CD4-positive, alpha-beta T cell (primary cell): ENCODE data around the gene ADIPOR2. TPM values are rescaled to one million over a fixed set of nuclear protein-coding genes. Genes with fewer than 3 reads are reported as not detected.
"Not testable (repeated sequence)": the region's sequence is repeated elsewhere in the genome, so short reads cannot be mapped to it uniquely, and the experiment has no call there.

Source experiments
- ATAC-seq: fragments of 200-7000 bp; cut with Tn5 transposase; one replicate; pipeline ENCODE4 v1.10.0; 2022; ENCODE audit warnings: mild to moderate bottlenecking; ENCODE audit not compliant: poor library complexity
- CTCF ChIA-PET: fragments of 350-600 bp; sonication (Branson Sonifier 250); formaldehyde crosslinking; loops from one replicate; lab custom pipeline; 2021; ENCODE audit warnings: antibody characterized with exemption, inconsistent platforms; lab: Charles Lee
- POLR2A ChIA-PET: fragments of 350-600 bp; sonication (Branson Sonifier 250); formaldehyde crosslinking; loops from one replicate; lab custom pipeline; 2021; ENCODE audit warnings: antibody characterized with exemption, inconsistent platforms; lab: Charles Lee
- DNase-seq, 14 experiments: peaks; one replicate each; pipeline ENCODE4 v3.0.0-alpha.2; 2013 to 2020; ENCODE audit warnings: mixed read lengths in 2 of 14
- H3K27ac ChIP-seq, 2 donors: one replicate each; pipeline versions ENCODE4 v1.5.1 to v1.7.0; 2013; ENCODE audit warnings: low read length in 2 of 2, low read depth in 1 of 2, mild to moderate bottlenecking in 1 of 2
- H3K27me3 ChIP-seq, 2 experiments: 1 replicate in 1 of 2; 2 replicates in 1 of 2; pipeline versions ENCODE4 v1.6.1 to v1.7.0; 2013; ENCODE audit warnings: low read length in 2 of 2, control low read depth in 1 of 2, mild to moderate bottlenecking in 1 of 2, moderate library complexity in 1 of 2; ENCODE audit not compliant: insufficient read depth in 2 of 2, control insufficient read depth in 1 of 2
- H3K36me3 ChIP-seq: one replicate; pipeline ENCODE4 v1.6.1; 2013; ENCODE audit warnings: low read length, control low read depth; ENCODE audit not compliant: insufficient read depth
- H3K4me1 ChIP-seq: one replicate; pipeline ENCODE4 v1.6.1; 2013; ENCODE audit warnings: low read length, control low read depth; ENCODE audit not compliant: insufficient read depth
- H3K4me3 ChIP-seq: one replicate; pipeline ENCODE4 v1.5.1; 2013; ENCODE audit warnings: mild to moderate bottlenecking, low read length, moderate library complexity
- H3K9me3 ChIP-seq, 2 experiments: 1 replicate in 1 of 2; 2 replicates in 1 of 2; pipeline versions ENCODE4 v1.6.1 to v1.7.0; 2013; ENCODE audit warnings: low read length in 2 of 2, mild to moderate bottlenecking in 2 of 2, control low read depth in 1 of 2, moderate library complexity in 1 of 2; ENCODE audit not compliant: control insufficient read depth in 1 of 2, insufficient read depth in 1 of 2
- H3K27ac Mint-ChIP-seq: one replicate; pipeline ENCODE4 v1.8.0; 2020; ENCODE audit warnings: mixed read lengths
- H3K27me3 Mint-ChIP-seq: one replicate; pipeline ENCODE4 v1.8.0; 2021; ENCODE audit warnings: mixed read lengths
- H3K36me3 Mint-ChIP-seq: one replicate; pipeline ENCODE4 v1.8.0; 2021; ENCODE audit warnings: low read depth, mixed read lengths
- H3K4me1 Mint-ChIP-seq: one replicate; pipeline ENCODE4 v1.8.0; 2021; ENCODE audit warnings: low read depth, mixed read lengths
- H3K4me3 Mint-ChIP-seq: one replicate; pipeline ENCODE4 v1.8.0; 2020; ENCODE audit warnings: mild to moderate bottlenecking, mixed read lengths
- H3K9me3 Mint-ChIP-seq: one replicate; pipeline ENCODE4 v1.8.0; 2020; ENCODE audit warnings: mixed read lengths
- CTCF ChIP-seq: fragments of 200-600 bp; IDR thresholded peaks from one replicate; pipeline ENCODE4 v1.8.0; 2022; ENCODE audit warnings: antibody characterized with exemption, mild to moderate bottlenecking
- intact Hi-C, 2 experiments: fragments of 100-400 bp; cut with DNase I in 1 of 2; cut with micrococcal nuclease in 1 of 2; formaldehyde crosslinking; loops; one replicate each; pipeline versions ENCODE4 v1.15.1 to v1.9.0; 2023 to 2025; cut with DNase I, micrococcal nuclease
- total RNA-seq, 174 experiments: library from RNA in 2 of 174; stranded (reverse) in 2 of 174; gene quantifications; one replicate each; pipeline ENCODE4 v1.2.3 and lab custom pipeline; 2021 to 2026

The ADIPOR2 gene
- total RNA-seq, 2 experiments from 2014 or later: 12.5 to 12.6 TPM

DNA sequence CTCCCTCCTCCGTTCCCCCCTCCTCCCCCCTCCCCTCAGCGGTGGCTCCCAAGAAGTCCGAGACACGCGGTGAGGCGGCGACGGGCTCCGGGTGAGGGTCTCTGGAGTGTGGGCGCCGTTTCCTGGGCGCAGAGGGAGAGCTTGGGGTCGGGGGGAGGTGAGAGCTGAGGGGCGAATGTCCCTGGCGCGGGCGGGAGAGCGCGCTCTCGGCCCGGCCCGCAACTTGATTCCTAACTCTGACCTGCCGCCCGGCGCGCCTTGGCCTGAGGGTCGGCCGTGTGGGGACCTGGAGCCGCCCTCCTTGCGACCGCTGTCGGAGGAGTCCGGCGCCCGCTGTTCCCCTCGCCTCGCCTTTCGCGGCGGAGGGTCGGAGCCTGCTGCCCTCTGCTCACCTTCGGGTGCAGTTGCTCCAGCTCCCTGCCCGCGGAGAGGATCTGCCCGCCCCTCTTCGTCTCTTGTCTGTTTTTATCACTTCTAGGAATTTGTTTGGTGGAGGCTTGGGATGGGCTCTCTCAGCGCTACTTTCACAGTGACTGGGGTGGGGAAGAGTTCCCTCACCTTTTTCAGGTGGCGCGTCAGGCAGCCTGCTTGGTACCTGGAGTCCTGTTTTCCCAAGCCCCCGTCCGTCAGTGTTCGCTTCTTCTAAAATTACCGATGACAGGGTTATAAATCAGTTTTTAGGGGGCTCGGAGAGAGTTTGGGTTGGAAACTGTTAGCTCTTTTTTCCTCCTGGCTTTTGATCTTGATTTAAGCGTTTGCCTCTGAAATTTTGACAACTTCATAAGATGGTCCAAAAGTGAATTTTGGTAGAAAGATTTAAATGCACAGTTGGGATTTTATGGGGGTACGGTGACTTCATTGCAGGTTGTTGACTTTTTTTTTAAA is 495 bp downstream of the ADIPOR2 start:
- ChIA-PET POLR2A (interaction anchor here (0.6 to 2.9 kb wide), 9 partner anchors 10 to 202 kb away, joined by 3 to 34 read pairs (median 4); no protein-coding TSS in a partner anchor), CTCF (interaction anchor here (1.0 kb wide), 2 partner anchors 31 to 100 kb away, joined by 3 to 5 read pairs; no protein-coding TSS in a partner anchor)
- H3K36me3 Mint-ChIP-seq: peaks cover 24% of the 10 kb centered on the region
- no peaks in the 10 kb centered on the region for H3K9me3 Mint-ChIP-seq
- no peaks in the 10 kb centered on the region for H3K27me3 Mint-ChIP-seq
- no peak for TF ChIP-seq CTCF
- ATAC-seq (peak; percentile 12), DNase-seq (peak in 6 of 14 experiments; percentile 2 to 36 (median 14))
- H3K27ac ChIP-seq: peak overlapping the region; percentile 74 to 76
- no peaks in the 10 kb centered on the region for H3K36me3 ChIP-seq
- no peaks in the 10 kb centered on the region for H3K9me3 ChIP-seq
- H3K27me3 ChIP-seq: no peaks in the 10 kb centered on the region
- intact Hi-C loops: loop anchor here (2.0 to 5.0 kb wide), 5 partner anchors 31 to 699 kb away; partner anchors contain the start of genes DCP1B (in 1 of the 2) and ERC1 (in 1 of the 2)
- peaks cover 18% of the 10 kb centered on the region for H3K4me1 ChIP-seq
- peak overlapping the region; percentile 97 for H3K4me3 Mint-ChIP-seq
- peak overlapping the region; percentile 99 for H3K27ac Mint-ChIP-seq
- H3K4me3 ChIP-seq: peak overlapping the region; percentile 86
- H3K4me1 Mint-ChIP-seq: peaks cover 55% of the 10 kb centered on the region

- peak overlapping the region; percentile 97 for H3K4me3 Mint-ChIP-seq
- DNase-seq (no peak), ATAC-seq (no peak)
- Histone ChIP-seq H3K4me3 (no peak overlapping the region), H3K9me3 (no peaks in the 10 kb centered on the region), H3K27ac (no peak overlapping the region), H3K27me3 (no peaks in the 10 kb centered on the region), H3K4me1 (peaks cover 22% of the 10 kb centered on the region), H3K36me3 (no peaks in the 10 kb centered on the region)
- intact Hi-C loops: loop anchor here in 1 of 2 experiments (5.0 kb wide), 4 partner anchors 35 to 700 kb away; partner anchors contain the start of genes DCP1B and ERC1
- peaks cover 33% of the 10 kb centered on the region for H3K36me3 Mint-ChIP-seq
- H3K27ac Mint-ChIP-seq: peak overlapping the region; percentile 99
- ChIA-PET POLR2A (interaction anchor here (0.6 to 2.9 kb wide), 5 partner anchors 31 to 203 kb away, joined by 3 to 34 read pairs (median 7); no protein-coding TSS in a partner anchor), CTCF (interaction anchor here (1.0 kb wide), 1 partner anchor 32 kb away, joined by 3 read pairs; no protein-coding TSS in a partner anchor)
- H3K9me3 Mint-ChIP-seq: no peaks in the 10 kb centered on the region
- no peak for TF ChIP-seq CTCF
- no peaks in the 10 kb centered on the region for H3K27me3 Mint-ChIP-seq
- H3K4me1 Mint-ChIP-seq: peaks cover 64% of the 10 kb centered on the region
Observed at GRCh38 chr12:1692226-1692625, 1.4 kb downstream of the ADIPOR2 start.

- Histone ChIP-seq H3K27ac (no peak overlapping the region), H3K9me3 (no peaks in the 10 kb centered on the region), H3K36me3 (no peaks in the 10 kb centered on the region), H3K4me3 (no peak overlapping the region), H3K4me1 (peaks cover 25% of the 10 kb centered on the region), H3K27me3 (no peaks in the 10 kb centered on the region)
- DNase-seq: no peak
- intact Hi-C loops: loop anchor here in 1 of 2 experiments (5.0 kb wide), 4 partner anchors 36 to 701 kb away; partner anchors contain the start of genes DCP1B and ERC1
- ChIA-PET CTCF (interaction anchor here (1.0 kb wide), 1 partner anchor 33 kb away, joined by 3 read pairs; no protein-coding TSS in a partner anchor), POLR2A (interaction anchor here (0.6 kb wide), 1 partner anchor 39 kb away, joined by 5 read pairs; no protein-coding TSS in a partner anchor)
- peaks cover 72% of the 10 kb centered on the region for H3K4me1 Mint-ChIP-seq
- no peak for TF ChIP-seq CTCF
- H3K27ac Mint-ChIP-seq: peak overlapping the region; percentile 99
- no peaks in the 10 kb centered on the region for H3K9me3 Mint-ChIP-seq
- no peaks in the 10 kb centered on the region for H3K27me3 Mint-ChIP-seq
- H3K36me3 Mint-ChIP-seq: peaks cover 40% of the 10 kb centered on the region
- no peak for ATAC-seq
- peak overlapping the region; percentile 75 for H3K4me3 Mint-ChIP-seq
Observed at GRCh38 chr12:1692895-1693610, 2.2 kb downstream of the ADIPOR2 start.

DNA sequence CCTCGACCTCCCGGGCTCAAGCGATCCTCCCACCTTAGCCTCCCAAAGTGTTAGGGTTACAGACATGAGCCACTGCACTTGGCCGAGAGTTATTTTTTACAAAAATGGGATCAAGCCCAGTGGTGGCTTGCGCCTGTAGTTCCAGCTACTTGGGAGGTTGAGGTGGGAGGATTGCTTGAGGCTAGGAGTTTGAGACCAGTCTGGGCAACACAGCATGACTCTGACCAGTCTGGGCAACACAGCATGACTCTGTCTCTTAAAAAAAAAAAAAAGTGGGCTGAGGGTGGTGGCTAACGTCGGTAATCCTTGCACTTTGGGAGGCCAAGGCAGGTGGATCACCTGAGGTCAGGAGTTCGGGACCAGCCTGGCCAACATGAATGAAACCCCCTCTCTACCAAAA is 4.2 kb downstream of the ADIPOR2 start:
- DNase-seq, H3K27ac ChIP-seq, H3K27me3 Mint-ChIP-seq, H3K9me3 Mint-ChIP-seq, H3K27ac Mint-ChIP-seq, H3K4me3 ChIP-seq, POLR2A ChIA-PET, H3K36me3 ChIP-seq, H3K27me3 ChIP-seq, ATAC-seq, intact Hi-C loops, H3K9me3 ChIP-seq, H3K4me3 Mint-ChIP-seq: not testable (repeated sequence)
- CTCF ChIA-PET: interaction anchor here (1.8 kb wide), 1 partner anchor 42 kb away, joined by 4 read pairs; no protein-coding TSS in a partner anchor
- peaks cover 26% of the 10 kb centered on the region for H3K4me1 ChIP-seq
- H3K36me3 Mint-ChIP-seq: peaks cover 40% of the 10 kb centered on the region
- peaks cover 77% of the 10 kb centered on the region for H3K4me1 Mint-ChIP-seq
